T47D (cell line): ENCODE results near the gene GNB5.

Source experiments
- DNase-seq, 2 experiments: peaks; one replicate each; pipeline versions ENCODE4 v3.0.0 to v3.0.0-alpha.2; 2011 to 2012; ENCODE audit warnings: low read depth in 1 of 2, low spot score in 1 of 2
- JUND ChIP-seq: IDR thresholded peaks from 2 replicates; pipeline ENCODE4 v1.6.1; 2012; ENCODE audit warnings: low read depth
- in situ Hi-C: cut with HindIII; loops from 2 replicates; pipeline ENCODE4 v1.10.0; 2016; ENCODE audit warnings: low sequenced_read_pairs, low pct_unique_long_range_greater_than_20kb

Gene GNB5

GRCh38 chr15:52199271-52199670, 8.1 kb upstream of the GNB5 start:
- in situ Hi-C loops = no loop called here
- TF ChIP-seq JUND = no peak
- DNase-seq = no peak

GRCh38 chr15:52196891-52197290, 5.7 kb upstream of the GNB5 start:
- DNase-seq = no peak
- no peak for TF ChIP-seq JUND
- in situ Hi-C loops = no loop called here

DNA sequence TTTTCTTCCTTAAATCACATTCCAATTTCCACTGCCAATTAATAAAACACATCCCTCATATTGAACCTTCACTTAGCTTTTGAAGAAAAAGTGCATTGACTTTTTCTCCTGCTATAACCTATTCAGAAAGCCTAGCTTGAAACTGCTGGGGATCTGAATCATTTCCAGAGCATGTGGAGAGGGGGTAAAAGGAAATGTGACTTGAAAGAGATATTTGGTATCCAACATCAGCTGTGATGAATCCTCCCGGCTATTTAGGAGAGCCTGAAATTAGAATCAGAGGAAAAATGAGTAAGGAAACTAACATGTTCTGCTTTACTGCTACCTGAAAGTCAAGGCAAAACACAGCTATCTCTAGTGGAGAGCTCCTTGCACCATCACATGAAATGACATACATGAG, 2.6 kb upstream of the GNB5 start:
- in situ Hi-C loops = no loop called here
- no peak for TF ChIP-seq JUND
- DNase-seq = no peak

DNA sequence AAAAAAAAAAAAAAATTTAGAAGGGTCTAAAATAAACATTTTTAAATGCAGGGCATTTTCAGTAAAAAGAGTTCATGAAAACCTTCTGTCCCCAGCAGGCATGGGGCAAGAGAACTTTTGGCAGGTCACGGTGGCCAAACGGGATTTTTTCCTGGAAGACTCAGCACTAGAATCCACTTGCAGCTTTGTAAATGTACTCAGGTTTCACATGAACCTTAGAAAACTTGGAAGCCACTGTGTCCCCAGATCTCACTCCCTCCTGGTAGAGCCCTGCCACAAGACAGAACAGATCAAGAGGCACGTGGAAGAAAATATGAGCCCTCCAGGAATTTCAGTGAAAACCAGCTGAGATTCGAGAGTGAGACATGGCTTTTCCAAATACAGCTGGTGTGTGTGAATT, 2.1 kb upstream of the GNB5 start:
- DNase-seq = no peak
- in situ Hi-C loops = no loop called here
- no peak for TF ChIP-seq JUND

DNA sequence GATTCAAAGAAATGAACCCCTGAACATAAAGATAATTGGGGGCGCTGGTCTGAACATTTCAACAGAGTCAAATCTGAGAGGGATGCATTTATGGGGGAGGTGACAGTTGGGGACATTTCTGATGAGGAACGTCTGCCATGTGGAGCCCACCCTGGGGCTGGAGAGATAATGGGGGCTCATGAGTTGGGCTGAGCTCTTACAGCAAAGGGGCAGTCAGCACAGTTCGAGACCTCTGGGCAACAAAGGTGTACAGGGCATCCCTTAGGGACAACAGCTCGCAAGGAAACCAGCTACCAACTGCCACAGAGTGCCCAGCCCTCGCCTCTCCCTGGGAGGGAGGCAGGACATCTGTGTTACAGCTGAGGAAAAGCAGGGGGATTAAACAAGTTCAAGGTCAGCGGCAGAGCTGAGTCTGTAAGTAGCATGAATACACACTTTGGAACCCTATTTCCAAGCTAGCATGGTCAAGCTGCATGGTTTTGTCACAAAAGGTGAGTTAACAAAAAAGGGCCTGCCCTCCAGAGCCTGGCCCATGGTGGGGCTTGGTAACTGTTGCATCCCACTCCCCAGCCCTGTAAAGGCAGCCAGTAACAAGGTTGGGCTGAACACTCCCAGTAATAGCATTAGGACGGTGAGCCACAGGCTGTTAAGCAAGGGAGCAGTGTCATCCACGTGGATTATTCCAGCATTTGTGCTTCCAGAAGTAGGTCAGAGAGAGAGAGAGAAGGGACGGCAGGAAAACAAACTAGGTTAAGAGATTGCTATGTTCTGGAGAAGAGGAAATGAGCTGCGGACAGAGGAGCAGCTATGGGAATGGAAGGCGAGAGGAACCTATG, 4.3 kb downstream of the GNB5 start:
- no peak for DNase-seq
- TF ChIP-seq JUND = no peak
- in situ Hi-C loops = no loop called here

GRCh38 chr15:52185151-52185561, 6.0 kb downstream of the GNB5 start:
- DNase-seq = no peak
- in situ Hi-C loops = no loop called here
- TF ChIP-seq JUND = no peak

DNA sequence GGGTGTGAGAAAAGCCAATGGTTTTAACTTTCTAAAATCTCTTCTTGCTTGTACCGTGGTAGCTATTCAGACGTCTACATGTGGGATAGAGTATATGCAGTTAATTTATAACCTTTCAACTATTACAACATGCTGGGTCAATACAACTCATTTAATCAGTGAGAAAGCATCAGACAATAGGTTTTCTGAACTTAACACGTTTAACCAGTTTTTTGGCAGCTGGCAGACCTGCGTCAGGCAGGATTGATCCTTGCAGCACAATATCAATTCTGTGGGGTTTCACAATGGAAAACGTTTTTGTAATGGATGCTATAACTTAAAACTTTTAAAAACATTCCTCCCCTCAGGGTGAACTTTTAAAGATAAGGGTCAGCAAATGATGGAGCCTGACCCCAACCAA, 6.5 kb downstream of the GNB5 start:
- no peak for DNase-seq
- no peak for TF ChIP-seq JUND
- in situ Hi-C loops = no loop called here

GRCh38 chr15:52183562-52184173, 7.5 kb downstream of the GNB5 start:
- DNase-seq = peak in 1 of 2 experiments; percentile 56
- in situ Hi-C loops = no loop called here
- no peak for TF ChIP-seq JUND

GRCh38 chr15:52181938-52182780, 9.0 kb downstream of the GNB5 start:
- TF ChIP-seq JUND = no peak
- DNase-seq = no peak
- in situ Hi-C loops = no loop called here

DNA sequence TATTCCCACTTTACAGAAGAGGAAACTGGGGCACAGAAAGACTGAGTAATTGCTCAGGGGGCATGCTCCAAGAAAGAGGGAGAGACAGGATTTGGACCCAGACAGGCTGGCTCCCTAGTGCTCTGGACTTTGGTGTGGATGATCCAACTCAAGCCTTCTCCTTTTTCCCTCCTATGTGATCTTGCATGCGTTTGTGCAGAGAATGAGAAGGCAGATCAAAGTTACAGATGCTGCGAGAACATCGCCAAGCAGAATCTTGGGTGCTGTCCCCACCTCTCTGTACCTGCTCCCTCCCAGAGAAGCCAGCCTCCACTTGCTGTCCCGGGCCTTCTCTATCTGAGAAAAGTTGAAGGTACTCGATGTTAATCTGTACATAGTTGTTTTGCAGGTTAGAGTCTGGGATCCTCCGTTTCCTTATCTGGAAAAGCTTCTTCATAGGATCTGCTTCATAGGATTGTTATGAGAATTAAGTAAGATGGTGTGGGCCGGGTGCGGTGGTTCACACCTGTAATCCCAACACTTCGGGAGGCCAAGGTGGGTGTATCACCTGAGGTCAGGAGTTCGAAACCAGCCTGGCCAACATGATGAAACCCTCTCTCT, 10.2 kb downstream of the GNB5 start:
- no peak for DNase-seq
- TF ChIP-seq JUND = no peak
- in situ Hi-C loops = no loop called here

- TF ChIP-seq JUND = no peak
- in situ Hi-C loops = no loop called here
- DNase-seq = no peak
Observed at GRCh38 chr15:52180196-52180835, 10.9 kb downstream of the GNB5 start.
